Activated T-cell treated with anti-CD3 and anti-CD28 coated beads for 1 hour (primary cell): Measurements from ENCODE around the gene CA6.
"Not testable (repeated sequence)": the region's sequence is repeated elsewhere in the genome, so short reads cannot be mapped to it uniquely, and the experiment has no call there.

Experiments used
- DNase-seq: peaks from one replicate; pipeline ENCODE4 v3.0.0-alpha.2; 2020; ENCODE audit warnings: low read depth

Gene CA6

DNA sequence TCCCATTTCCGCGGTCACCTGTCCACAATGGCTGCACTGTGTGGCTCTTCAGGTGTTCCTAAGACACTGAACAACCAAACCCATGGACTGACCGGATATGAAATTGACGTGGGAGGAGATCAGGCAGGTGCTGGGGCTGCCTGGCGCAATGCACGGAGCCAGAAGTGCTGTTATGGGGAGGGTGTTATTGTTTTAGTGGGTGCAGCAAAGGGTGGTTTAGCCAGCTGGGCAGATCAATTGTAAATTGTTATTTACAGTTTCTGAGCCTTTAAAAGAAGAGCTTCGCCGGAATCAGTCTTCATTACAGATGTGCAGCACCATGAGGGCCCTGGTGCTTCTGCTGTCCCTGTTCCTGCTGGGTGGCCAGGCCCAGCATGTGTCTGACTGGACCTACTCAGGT is at the start of gene CA6:
CA6 (plus strand) TSS at position 301 of the 400 bp plus-strand sequence; CDS start at position 320, 19 bp downstream.
- DNase-seq = no peak

DNA sequence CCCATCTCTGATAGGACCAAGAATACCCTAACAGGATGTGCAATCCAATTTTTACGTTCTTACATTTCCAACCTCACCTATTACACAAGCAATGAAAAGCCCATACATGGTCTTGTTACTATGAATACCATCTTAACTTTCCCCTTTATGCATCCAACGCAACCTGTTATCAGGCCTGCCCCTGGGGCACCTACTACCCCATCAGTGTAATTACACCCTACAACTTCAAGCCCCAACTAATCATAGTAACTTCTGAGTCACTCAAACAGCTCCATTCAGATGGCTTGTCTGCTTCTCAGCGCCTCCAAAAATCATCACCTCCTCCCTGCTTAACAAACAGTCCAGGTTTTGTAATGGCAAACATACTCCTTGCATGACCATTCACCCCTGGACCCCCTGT is 48.9 kb upstream of the CA6 start:
- not testable (repeated sequence) for DNase-seq

DNA sequence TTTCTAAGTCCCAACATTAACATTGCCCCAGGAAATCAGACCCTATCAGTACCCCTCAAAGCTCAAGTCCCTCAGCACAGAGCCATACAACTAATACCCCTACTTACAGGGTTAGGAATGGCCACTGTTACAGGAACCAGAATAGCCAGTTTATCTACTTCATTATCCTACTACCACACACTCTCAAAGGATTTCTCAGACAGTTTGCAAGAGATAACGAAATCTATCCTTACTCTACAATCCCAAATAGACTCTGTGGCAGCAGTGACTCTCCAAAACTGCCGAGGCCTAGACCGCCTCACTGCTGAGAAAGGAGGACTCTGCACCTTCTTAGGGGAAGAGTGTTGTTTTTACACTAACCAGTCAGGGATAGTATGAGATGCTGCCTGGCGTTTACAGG is 48.2 kb upstream of the CA6 start:
- not testable (repeated sequence) for DNase-seq

DNA sequence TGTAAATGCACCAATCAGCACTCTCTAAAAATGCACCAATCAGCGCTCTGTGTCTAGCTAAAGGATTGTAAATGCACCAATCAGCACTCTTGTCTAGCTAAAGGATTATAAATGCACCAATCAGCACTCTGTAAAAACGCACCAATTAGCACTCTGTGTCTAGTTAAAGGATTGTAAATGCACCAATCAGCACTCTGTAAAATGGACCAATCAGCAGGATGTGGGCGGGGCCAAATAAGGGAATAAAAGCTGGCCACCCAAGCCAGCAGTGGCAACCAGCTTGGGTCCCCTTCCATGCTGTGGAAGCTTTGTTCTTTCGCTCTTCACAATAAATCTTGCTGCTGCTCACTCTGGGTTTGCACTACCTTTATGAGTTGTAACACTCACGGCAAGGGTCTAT is 47.2 kb upstream of the CA6 start:
- not testable (repeated sequence) for DNase-seq

DNA sequence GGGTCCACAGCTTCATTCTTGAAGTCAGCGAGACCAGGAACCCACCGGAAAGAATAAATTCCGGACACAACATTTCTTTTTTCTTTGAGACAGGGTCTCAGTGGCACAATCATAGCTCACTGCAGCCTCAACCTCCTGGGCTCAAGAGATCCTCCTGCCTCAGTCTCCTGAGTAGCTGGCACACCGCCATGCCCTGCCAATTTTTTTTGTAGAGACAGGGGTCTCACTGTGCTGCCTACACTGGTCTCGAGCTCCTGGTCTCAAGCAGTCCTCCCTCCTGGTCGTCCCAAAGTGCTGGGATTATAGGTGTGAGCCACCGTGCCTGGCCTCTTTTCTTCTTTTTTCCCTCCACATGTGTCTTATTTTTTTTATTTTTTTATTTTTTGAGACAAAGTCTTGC is 46.6 kb upstream of the CA6 start:
- no peak for DNase-seq

DNA sequence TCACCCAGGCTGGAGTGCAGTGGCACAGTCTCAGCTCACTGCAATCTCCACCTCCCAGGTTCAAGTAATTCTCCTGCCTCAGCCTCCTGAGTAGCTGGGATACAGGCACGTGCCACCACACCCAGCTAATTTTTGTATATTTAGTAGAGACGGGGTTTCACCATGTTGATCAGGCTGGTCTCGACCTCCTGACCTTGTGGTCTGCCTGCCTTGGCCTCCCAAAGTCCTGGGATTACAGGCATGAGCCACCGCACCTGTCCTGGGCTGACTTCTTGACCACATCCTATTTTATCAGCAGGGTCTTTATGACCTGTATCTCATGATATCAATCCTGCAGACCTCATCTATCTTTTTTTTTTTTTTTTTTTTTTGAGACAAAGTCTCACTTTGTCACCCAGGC is 45.0 kb upstream of the CA6 start:
- DNase-seq = not testable (repeated sequence)

DNA sequence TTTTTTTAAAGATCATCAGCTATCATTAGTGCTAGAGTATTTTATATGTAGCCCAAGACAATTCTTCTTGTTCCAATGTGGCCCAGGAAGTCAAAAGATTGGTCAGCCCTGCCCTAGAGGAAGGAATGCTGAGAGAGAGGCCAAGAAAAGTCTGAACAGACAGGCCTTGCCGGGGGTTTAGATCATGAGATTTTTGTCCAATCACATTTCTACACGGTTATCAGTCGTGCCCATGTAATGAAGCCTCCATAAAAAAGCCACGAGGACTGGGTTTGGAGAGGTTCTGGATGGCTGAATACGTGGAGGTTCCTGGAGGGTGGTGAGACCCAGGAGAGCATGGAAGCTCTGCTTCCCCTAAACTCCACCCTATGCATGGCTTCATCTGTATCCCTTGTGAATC is 42.9 kb upstream of the CA6 start:
- DNase-seq = no peak

DNA sequence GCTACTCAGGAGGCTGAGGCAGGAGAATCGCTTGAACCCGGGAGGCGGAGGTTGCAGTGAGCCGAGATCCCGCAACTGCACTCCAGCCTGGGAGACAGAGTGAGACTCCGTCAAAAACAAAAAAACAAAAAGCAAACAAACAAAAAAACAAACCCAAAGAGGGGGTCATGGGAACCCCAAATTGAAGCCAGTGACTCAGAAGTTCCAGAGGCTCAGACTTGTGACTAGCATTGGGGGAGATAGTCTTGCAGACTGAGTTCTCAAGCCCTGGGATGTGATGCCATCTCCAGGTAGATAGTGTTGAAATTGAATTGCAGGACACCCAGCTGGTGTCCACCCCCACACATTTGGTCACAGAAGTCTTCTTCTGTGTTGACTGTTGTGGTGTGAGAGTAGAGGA is 42.3 kb upstream of the CA6 start:
- no peak for DNase-seq

DNA sequence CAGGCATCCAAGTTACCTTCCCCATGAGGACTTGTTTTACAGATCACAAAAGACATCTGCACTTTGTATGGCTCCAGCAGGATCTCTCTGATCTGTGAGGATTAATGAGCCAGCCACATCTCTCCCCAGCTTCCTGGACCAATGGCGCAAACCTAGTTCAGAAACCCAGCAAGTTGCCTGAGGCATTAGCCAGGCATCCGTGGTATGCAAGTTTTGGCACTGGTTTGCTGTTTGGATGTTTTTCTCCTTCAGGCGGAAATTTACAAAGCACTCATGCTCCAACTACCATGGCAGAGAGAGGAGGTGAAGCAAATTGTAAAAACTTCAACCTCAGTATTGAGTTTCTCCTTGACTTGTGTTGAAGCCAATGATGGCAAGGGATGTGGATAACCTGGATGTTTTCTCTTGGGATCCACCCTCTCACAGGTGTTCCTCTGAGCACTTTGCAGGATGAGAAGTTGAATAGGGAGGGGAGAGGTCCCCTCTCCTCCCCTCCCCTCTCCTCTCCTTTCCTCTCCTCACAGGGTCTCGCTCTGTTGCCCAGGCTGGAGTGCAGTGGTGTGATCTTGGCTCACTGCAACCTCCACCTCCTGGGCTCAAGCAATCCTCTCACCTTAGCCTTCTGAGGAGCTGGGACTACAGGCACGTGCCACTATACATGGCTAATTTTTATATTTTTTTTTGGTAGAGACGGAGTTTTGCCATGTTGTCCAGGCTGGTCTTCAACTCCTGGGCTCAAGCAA is 41.6 kb upstream of the CA6 start:
- no peak for DNase-seq

DNA sequence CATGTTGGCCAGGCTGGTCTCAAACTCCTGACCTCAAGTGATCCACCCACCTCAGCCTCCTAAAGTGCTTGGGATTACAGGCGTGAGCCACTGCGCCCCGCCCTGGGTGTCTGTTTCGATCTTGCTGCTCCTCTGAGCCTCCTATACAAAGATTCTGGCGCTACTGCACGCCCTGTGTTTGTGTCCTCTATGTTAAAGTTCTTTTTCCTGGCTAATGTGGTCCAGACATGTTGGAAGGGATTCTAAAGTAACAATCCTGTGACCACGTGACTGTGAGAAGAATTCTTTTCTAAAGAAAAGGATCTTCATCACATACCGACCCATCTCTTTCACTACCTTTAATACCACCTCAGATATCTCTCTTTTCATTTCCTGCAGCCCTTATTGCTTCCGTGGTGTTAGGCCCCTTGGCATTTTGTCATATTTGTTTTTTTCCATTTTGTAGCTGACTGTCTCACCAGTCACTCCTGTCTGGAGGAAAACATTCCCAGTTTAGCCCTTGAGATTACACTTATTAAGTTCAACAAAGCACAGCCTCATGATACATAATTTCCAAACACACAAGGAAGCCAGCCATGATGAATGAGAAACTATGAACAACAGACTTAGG is 40.0 kb upstream of the CA6 start:
- DNase-seq = no peak

DNA sequence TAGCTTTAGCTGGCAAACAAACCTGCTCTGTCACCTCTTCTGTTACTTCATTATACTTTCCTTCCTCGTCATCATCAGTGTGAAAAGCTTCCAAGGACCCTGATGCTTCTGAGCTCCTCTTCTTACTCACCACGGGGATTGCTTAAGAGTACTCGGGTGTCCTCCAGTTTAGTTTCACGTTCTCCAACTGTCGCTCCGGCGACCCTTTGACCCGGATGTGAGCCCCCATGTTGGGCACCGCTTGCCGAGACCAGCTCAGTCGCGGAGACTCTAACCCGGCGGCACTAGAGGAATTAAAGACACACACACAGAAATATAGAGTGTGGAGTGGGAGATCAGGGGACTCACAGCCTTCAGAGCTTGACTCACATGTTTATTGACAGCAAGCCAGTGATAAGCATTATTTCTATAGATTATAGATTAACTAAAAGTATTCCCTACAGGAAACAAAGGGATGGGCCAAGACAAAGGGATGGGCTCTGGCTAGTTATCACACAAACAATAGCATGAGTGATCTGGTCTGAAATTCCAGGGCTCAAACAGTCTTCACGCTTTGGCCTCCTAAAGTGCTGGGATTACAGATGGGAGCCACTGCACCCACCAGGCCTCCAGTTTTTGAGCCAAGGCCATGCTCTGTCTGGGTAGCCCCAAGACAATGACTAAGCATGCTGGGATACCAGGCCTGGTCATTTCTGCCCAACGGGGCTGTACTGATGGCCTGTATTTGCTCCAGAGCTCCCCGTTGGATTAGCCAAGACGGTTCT is 37.1 kb upstream of the CA6 start:
- no peak for DNase-seq

DNA sequence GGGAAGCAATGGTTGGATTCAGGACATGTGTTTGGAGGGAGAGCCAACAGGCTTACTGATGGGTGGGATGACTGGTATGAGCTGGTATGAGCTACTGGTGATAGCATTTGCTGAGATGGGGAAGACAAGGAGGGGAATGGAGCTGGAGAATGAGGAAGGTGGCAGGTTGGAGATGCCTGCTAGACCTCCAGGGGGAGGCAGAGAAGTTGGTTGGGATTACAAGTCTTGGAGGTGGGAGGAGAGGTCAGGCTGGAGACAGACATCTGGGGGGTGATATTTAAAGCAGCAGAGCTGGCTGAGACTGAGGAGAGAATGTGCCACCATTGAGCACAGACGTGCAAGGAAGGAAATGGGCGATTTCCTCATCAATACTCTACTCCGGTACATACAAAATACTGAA is 35.3 kb upstream of the CA6 start:
- DNase-seq = no peak

DNA sequence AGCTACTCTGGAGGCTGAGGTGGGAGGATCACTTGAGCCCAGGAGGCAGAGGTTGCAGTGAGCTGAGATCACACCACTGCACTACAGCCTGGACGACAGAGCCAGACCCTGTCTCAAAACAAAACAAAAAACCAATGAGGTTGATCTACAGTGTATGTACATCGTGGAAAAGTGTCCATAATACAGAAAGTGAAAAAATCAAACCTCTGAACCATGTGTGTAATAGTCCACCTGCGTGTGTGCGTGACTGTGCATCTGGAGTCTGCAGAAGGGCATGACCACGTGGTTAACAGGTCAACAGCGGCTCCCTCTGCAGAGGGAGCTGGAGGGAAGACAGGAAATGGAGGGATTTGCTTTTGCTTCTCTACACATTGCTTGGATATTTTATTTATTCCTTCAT is 34.8 kb upstream of the CA6 start:
- no peak for DNase-seq

DNA sequence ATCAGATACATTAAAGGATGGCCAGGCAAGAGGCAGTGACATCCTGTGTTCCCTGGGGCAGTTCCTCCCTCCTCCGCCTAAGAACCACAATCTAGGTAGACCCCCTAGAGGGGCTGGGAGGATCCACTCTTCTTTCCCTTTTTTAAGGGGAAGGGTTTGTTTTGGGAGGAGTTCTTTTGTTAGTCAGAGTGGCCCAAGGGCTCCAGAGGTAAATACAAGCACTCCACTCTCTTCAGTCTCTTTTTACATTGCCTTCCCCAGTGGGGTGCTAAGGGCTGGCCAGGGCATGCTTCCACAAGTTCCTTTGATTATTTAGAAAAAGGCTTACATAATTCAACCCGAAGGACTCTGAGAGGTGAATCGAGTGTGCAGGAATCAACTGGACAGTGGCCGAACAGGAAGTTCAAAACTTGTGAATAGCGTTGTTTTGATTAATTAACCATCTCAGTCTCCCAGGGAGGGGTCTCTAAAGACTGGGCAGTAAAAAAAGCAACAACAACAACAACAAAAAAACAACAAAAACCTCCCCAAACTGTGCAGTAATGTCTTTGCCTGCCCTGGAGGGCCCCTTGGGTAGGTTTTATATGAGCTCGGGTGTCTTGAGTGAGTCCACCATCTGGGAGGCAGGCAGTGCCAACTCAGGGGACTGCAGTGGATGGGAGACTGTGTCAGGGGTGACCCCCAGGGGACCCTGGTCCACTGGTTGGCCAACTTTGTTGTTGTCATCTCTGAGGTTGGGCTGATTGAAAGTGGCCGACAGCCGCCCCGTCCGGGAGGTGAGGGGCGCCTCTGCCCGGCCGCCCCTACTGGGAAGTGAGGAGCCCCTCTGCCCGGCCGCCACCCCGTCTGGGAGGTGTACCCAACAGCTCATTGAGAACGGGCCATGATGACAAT is 34.0 kb upstream of the CA6 start:
- no peak for DNase-seq

DNA sequence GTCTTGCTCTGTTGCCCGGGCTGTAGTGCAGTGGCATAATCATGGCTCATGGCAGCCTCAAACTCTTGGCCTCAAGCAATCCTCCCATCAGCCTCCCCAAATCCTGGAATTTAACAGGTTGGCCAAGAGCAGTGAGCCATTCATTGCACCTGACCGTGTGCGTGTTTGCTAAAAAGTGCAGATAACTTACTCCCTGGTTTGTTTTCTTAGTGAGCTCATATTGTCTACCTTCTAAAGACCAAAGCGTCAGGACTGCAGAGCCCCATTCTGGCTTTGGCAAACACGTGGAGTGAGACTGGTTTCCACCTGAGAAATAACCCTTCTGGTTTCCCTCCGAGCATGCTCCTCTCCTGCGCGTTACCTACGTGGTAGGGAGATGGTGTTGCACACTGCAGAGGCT is 32.2 kb upstream of the CA6 start:
- no peak for DNase-seq

DNA sequence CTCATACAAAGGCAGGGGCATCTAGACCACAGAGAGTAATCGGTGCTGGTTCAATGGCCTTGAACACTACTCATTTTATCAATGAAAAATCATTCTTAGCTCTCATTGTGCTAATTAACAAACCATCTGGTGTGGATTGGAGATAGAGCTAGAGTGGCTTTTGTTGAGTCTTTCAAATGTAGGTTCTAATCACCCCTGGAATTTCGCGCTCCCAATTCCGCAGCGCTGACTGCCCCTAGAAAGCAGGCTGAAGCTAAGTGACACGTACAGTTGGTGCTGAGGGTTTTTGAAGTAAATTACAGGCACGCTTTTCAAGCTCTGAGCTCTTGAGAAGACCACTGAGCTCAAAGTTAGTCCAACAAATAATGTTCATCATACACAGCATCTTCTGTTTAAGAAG is 31.2 kb upstream of the CA6 start:
- no peak for DNase-seq

DNA sequence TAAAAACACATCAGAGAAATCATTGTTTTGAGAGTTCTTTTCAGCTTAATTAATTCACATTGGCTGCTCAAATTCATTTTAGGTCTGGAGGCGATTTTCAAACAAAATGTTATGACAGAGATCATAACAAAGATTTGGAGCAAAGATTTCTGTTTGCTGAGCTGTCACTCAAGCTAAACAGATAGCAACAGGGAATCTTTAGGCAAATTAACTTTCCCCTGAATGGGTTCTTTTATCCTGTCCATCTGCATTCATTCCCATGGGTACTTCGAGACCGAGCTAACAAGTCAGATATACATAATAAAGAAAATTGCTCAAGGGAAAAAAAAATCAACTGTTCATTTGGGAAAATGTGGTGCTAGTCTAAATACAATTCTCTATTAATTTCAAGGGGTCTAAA is 30.2 kb upstream of the CA6 start:
- no peak for DNase-seq

DNA sequence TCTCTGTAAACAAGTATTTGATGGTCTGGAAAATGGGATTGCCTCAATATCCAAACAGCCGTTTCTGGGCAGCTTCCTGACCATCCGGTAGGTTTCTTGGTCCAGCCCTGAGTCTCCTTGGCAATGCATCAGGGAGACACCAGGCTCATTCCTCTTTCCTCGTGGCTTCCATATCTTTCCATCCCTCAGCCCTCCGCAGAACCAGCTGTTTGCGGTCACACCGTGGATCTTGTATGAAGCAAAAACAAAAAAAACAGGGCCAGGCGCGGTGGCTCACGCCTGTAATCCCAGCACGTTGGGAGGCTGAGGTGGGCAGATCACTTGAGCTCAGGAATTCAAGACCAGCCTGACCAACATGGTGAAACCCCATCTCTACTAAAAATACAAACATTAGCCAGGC is 28.1 kb upstream of the CA6 start:
- DNase-seq = not testable (repeated sequence)

DNA sequence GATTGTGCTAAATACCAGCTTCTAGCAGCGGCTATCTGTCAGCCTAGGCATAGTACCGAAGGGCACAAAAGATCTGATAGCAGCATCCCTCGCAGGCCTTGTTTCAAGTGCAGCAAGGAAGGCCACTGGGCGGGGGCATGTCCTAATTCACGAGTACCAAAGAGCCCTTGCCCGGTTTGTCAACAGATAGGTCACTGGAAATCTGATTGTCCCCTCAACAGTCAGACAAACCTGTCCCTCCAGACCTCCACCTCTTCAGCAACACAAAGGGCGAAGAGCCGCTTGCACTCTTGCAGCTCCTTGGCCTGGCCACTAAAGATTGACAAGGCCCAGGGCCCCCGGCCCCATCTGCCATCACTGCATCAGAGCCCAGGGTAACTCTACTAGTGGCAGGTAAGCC is 22.7 kb upstream of the CA6 start:
- DNase-seq = no peak

DNA sequence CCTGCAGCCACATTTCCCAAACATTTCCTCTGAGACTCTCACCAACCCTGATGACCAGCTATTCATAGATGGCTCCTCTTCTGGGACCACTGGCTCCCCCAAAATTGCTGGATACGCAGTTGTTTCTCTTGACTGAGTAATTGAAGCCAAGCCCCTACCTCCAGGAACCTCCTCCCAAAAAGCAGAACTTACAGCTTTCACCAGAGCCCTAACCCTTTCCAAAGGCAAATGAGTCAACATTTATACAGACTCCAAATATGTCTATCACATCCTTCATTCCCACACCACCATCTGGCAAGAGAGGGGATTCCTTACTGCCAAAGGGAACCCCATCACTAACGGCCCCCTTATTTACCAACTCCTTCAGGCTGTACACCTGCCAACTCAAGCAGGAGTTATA is 20.3 kb upstream of the CA6 start:
- no peak for DNase-seq

DNA sequence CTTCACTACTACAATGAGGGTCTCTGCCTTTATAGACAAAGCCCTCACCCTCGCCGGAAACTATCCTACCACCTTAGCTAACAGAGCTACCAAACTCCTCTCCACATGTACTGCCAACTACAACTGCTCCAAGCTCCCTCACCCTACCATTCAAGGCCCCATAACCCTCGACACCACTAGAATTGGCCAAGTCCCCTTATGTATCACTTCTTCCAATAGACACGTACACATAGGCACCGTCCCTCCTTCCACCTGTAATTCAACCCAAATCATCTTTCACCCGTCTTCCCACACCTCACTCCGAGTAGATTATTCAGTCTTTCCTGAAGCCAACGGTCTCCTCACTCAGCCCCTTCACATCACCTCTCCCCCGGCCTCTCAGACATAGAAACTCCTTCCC is 19.7 kb upstream of the CA6 start:
- DNase-seq = no peak
